ENCODE data around the gene HCRTR1.

DNA sequence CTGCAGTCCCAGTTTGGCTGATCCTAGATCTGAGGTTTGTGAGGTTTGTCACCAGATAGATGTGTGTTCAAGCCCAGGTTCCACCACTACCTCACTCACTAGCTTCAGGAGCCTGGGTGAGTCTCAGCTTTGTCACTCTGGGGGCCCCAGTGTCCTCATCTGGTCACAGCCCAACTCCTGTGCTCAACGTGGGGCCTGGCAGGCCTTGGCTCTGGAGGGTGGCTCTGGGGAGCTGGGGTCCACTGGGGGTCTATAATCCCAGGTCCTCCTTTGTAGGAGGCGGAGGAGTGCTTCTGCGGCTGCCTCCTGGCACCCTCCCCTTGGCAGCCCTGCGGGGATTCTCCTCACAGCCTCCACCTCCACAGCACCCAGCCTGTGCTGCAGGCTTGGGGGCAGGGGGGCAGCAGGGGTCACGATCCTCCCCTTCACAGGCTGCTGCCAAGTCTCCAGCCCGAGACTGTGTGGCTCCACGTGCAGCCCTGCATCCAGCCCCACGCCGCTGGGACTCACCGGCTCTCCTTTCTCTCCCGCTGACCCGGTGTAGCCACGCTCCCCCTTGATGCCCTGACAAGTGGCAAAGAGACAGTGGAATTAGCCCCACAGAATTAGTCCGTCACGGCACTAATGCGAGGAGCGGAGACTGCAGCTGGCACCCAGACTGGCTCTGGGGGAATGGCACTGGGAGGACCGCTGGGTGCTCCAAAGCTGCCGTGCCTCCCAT is 49.7 kb downstream of the HCRTR1 start:
- TF ChIP-seq, protein P1, sequence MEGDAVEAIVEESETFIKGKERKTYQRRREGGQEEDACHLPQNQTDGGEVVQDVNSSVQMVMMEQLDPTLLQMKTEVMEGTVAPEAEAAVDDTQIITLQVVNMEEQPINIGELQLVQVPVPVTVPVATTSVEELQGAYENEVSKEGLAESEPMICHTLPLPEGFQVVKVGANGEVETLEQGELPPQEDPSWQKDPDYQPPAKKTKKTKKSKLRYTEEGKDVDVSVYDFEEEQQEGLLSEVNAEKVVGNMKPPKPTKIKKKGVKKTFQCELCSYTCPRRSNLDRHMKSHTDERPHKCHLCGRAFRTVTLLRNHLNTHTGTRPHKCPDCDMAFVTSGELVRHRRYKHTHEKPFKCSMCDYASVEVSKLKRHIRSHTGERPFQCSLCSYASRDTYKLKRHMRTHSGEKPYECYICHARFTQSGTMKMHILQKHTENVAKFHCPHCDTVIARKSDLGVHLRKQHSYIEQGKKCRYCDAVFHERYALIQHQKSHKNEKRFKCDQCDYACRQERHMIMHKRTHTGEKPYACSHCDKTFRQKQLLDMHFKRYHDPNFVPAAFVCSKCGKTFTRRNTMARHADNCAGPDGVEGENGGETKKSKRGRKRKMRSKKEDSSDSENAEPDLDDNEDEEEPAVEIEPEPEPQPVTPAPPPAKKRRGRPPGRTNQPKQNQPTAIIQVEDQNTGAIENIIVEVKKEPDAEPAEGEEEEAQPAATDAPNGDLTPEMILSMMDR (IDR thresholded peaks at IDR 0.05) = no peak
- TF ChIP-seq POLR2A (IDR thresholded peaks at IDR 0.05) = no peak
